H1 (cell line): Measurements from ENCODE around the gene ARHGEF2. TPM values are rescaled to one million over a fixed set of nuclear protein-coding genes. Genes with fewer than 3 reads are reported as not detected.

Source experiments
- CEBPB ChIP-seq: IDR thresholded peaks from 2 replicates; pipeline ENCODE4 v1.6.1; 2012; ENCODE audit warnings: low read depth, low read length
- CHD1 ChIP-seq: IDR thresholded peaks from 2 replicates; pipeline ENCODE4 v1.6.1; 2012; ENCODE audit warnings: low read depth, low read length, improper control_type of control experiment
- POLR2AphosphoS5 ChIP-seq: IDR thresholded peaks from 2 replicates; pipeline ENCODE4 v1.6.1; 2011; ENCODE audit warnings: low read depth, low read length
- SP4 ChIP-seq: IDR thresholded peaks from 2 replicates; pipeline ENCODE4 v1.6.1; 2012; ENCODE audit warnings: low read length, inconsistent platforms
- polyA plus RNA-seq, 7 experiments: library from polyadenylated mRNA; depleted of rRNA in 3 of 7; stranded (reverse) in 5 of 7; unstranded in 2 of 7; fragments of >200 nt in 5 of 7; fragments of 200-250 nt in 2 of 7; gene quantifications; 1 replicate in 5 of 7; 2 replicates in 1 of 7; 4 replicates in 1 of 7; pipeline versions ENCODE4 v1.2.1 to v1.2.3, GENCODE V29; 2011 to 2013; ENCODE audit warnings: missing spikeins in 2 of 7, mixed read lengths in 2 of 7
- total RNA-seq: library from RNA; stranded (reverse); fragmentation: NEBNext Ultra II Directional; extraction: Animal tissue kit (Norgen Biotek cat#: 25700); gene quantifications from 2 replicates; pipeline ENCODE4 v1.2.1, GENCODE V29; 2021
- TF ChIP-seq, protein P1 (sequence below): IDR thresholded peaks from 2 replicates; pipeline ENCODE4 v1.6.1; 2012; ENCODE audit warnings: inconsistent platforms
- TF ChIP-seq, protein P2 (sequence below): fragments of 300-600 bp; sonication (generic); IDR thresholded peaks from 2 replicates; pipeline ENCODE4 v1.7.1; 2012; ENCODE audit warnings: low read length, moderate library complexity, mild to moderate bottlenecking, inconsistent platforms; ENCODE audit not compliant: insufficient replicate concordance

ARHGEF2 gene
- total and polyA plus RNA-seq, 2 of the 8 experiments (the other 6 are each of a cell fraction or from before 2014, with no cell fraction given), result 42.7 to 80.5 TPM

DNA sequence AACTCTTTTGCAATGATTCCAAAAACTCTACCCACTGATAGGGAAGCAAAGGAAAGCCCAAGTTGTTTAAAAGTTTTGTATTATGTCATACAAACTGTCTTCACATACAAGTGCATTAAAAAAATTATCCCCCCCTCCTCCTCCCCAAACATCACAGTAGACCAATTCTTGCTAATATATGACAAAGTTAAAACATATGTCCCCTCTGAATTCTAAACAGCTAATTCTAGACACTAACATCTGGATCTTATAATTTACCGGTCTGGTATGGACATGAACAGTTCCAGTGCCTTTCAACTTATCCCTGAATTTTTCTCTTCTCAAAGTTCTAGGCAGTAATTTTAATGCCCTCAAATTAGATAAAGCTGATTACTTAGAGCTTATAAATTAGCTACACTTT is 80.6 kb downstream of the ARHGEF2 start (continued):
- no peak for TF ChIP-seq CEBPB
- no peak for TF ChIP-seq POLR2AphosphoS5
- TF ChIP-seq, protein P1, sequence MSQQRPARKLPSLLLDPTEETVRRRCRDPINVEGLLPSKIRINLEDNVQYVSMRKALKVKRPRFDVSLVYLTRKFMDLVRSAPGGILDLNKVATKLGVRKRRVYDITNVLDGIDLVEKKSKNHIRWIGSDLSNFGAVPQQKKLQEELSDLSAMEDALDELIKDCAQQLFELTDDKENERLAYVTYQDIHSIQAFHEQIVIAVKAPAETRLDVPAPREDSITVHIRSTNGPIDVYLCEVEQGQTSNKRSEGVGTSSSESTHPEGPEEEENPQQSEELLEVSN, result no peak
- TF ChIP-seq, protein P2, sequence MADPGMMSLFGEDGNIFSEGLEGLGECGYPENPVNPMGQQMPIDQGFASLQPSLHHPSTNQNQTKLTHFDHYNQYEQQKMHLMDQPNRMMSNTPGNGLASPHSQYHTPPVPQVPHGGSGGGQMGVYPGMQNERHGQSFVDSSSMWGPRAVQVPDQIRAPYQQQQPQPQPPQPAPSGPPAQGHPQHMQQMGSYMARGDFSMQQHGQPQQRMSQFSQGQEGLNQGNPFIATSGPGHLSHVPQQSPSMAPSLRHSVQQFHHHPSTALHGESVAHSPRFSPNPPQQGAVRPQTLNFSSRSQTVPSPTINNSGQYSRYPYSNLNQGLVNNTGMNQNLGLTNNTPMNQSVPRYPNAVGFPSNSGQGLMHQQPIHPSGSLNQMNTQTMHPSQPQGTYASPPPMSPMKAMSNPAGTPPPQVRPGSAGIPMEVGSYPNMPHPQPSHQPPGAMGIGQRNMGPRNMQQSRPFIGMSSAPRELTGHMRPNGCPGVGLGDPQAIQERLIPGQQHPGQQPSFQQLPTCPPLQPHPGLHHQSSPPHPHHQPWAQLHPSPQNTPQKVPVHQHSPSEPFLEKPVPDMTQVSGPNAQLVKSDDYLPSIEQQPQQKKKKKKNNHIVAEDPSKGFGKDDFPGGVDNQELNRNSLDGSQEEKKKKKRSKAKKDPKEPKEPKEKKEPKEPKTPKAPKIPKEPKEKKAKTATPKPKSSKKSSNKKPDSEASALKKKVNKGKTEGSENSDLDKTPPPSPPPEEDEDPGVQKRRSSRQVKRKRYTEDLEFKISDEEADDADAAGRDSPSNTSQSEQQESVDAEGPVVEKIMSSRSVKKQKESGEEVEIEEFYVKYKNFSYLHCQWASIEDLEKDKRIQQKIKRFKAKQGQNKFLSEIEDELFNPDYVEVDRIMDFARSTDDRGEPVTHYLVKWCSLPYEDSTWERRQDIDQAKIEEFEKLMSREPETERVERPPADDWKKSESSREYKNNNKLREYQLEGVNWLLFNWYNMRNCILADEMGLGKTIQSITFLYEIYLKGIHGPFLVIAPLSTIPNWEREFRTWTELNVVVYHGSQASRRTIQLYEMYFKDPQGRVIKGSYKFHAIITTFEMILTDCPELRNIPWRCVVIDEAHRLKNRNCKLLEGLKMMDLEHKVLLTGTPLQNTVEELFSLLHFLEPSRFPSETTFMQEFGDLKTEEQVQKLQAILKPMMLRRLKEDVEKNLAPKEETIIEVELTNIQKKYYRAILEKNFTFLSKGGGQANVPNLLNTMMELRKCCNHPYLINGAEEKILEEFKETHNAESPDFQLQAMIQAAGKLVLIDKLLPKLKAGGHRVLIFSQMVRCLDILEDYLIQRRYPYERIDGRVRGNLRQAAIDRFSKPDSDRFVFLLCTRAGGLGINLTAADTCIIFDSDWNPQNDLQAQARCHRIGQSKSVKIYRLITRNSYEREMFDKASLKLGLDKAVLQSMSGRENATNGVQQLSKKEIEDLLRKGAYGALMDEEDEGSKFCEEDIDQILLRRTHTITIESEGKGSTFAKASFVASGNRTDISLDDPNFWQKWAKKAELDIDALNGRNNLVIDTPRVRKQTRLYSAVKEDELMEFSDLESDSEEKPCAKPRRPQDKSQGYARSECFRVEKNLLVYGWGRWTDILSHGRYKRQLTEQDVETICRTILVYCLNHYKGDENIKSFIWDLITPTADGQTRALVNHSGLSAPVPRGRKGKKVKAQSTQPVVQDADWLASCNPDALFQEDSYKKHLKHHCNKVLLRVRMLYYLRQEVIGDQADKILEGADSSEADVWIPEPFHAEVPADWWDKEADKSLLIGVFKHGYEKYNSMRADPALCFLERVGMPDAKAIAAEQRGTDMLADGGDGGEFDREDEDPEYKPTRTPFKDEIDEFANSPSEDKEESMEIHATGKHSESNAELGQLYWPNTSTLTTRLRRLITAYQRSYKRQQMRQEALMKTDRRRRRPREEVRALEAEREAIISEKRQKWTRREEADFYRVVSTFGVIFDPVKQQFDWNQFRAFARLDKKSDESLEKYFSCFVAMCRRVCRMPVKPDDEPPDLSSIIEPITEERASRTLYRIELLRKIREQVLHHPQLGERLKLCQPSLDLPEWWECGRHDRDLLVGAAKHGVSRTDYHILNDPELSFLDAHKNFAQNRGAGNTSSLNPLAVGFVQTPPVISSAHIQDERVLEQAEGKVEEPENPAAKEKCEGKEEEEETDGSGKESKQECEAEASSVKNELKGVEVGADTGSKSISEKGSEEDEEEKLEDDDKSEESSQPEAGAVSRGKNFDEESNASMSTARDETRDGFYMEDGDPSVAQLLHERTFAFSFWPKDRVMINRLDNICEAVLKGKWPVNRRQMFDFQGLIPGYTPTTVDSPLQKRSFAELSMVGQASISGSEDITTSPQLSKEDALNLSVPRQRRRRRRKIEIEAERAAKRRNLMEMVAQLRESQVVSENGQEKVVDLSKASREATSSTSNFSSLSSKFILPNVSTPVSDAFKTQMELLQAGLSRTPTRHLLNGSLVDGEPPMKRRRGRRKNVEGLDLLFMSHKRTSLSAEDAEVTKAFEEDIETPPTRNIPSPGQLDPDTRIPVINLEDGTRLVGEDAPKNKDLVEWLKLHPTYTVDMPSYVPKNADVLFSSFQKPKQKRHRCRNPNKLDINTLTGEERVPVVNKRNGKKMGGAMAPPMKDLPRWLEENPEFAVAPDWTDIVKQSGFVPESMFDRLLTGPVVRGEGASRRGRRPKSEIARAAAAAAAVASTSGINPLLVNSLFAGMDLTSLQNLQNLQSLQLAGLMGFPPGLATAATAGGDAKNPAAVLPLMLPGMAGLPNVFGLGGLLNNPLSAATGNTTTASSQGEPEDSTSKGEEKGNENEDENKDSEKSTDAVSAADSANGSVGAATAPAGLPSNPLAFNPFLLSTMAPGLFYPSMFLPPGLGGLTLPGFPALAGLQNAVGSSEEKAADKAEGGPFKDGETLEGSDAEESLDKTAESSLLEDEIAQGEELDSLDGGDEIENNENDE, result no peak
- TF ChIP-seq SP4, result no peak
- no peak for TF ChIP-seq CHD1
